Sciatic nerve (tissue), 2 donors: ENCODE results near the gene SPOCK1. TPM values are rescaled to one million over a fixed set of nuclear protein-coding genes. Genes with fewer than 3 reads are reported as not detected.

Source experiments
- ATAC-seq: fragments of 200-7000 bp; cut with Tn5 transposase; one replicate; pipeline ENCODE4 v1.9.1; 2020; ENCODE audit warnings: mild to moderate bottlenecking, moderate library complexity
- DNase-seq: peaks from one replicate; pipeline ENCODE4 v3.0.0-alpha.2; 2020; ENCODE audit warnings: low spot score
- intact Hi-C: fragments of 100-400 bp; cut with DNase I; formaldehyde crosslinking; loops from one replicate; pipeline ENCODE4 v1.14.2; 2022
- total RNA-seq: library from RNA; stranded (reverse); fragmentation: NEBNext Ultra II Directional; extraction: Animal tissue kit (Norgen Biotek cat#: 25700); gene quantifications from one replicate; pipeline ENCODE4 v1.2.1, GENCODE V29; 2021
- donor health status: DM: no; HTN: no; CAD: no.
- donor health status: DM: no; HTN: no; CAD: no.

Gene SPOCK1
- total RNA-seq, 1 donor from 2014 or later = 52.4 TPM

DNA sequence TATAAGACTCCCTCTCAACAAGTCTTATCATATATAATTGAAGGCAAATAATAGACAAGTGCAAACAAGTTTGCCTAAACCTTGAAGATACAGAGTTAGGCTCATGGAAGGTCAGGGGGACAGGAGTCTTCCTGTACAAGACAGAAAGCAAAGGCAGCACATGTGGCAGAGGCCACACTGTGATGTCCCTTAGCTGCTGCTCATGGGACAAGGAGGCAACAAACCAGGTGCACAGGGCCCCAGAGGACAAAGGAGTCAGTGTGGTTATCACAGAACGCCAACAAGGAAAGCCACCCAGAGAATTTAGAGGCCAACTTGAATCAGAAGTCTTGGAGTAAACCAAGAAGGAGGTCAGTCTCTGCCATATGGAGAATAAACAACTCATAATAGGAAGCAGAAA lies 444.8 kb downstream of the SPOCK1 start:
- DNase-seq (no peak), ATAC-seq (no peak)
- intact Hi-C loops = no loop called here

DNA sequence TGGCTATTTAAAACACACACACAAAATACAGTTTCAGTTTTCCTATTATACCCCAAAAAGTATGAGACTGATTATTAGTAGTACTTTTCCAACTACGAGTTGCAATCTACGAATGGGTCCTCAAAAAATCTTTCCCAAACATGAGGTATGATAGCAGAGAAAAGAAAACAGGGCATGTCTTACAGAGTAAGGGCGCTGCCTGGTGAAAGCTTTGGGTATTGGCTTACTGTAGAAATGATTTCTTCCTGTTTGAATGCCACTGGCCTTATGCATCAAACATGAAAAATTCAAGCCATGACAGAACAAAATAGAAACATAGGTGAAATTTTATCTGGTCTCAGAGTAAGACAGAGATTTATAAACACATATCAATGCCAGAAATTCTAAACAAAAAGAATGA lies 448.0 kb downstream of the SPOCK1 start:
- intact Hi-C loops = no loop called here
- ATAC-seq = no peak
- no peak for DNase-seq

DNA sequence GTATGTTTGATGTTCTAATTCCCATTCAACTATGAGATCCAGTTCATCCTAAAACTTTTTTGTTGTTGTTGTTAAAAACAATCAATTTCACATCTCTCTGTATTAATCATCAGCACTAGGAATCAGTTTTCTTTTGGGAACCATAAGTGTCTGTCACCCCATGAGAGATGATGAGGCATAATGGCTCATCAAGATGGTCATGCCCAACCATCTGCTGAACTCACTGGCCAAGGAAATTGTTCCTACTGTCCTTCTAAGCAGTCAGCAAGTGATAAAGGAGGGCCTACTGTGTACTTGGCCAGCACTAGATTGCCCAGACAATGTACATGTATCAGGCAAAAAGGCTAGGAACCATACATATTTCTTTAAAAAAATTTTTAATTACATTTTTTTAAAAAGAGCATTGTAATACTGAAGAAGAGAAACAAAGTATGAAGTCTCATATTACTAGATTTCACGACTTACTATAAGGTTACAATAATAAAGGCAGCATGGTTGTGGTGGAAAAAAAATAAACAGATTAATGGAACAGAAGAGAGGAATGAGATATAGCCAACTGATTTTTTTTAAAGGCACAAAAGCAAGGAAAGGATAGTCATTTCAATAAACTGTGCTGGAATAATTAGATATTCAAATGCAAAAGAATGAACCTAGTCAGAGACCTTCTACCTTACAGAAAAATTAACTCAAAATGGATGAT lies 458.3 kb downstream of the SPOCK1 start:
- no peak for DNase-seq
- intact Hi-C loops = no loop called here
- ATAC-seq = no peak

DNA sequence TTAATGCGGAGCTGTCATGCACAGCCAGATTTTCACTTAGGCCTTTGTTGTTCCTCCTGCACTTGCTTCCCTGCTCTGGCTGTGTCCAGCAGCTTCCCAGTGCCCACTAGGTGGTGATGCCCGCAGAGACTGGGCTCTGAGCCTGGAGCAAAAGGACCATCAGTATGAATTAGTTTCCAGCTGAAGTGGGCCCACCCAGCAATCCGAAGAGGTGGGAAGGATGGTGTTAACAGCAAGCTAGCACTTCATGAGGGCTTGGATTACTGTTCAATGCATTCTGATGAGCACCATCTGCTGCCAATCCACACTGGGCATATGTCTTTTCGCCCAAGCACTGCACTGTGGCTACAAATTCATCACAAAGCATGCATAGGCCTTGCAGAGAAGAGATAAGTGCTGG lies 459.1 kb downstream of the SPOCK1 start:
- intact Hi-C loops = no loop called here
- ATAC-seq = no peak
- no peak for DNase-seq

DNA sequence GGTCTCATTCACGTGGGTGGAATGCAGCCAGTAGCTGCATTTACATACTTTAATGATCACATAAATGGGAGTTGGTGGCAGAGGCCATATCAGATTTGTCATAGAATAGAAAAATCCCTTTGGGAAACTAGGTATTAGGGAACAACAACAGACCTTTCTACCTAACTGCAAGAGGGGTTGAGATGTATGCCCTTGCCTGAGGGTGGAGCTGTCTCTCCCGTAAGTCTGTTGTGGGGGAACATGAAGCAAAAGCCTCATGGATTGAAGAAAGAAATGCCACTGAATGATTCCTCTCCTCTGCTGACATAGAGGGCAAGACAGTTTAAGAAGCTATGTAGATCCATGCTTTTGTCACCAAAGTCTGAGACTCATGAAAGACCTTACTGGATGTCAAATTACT lies 461.3 kb downstream of the SPOCK1 start:
- intact Hi-C loops = no loop called here
- DNase-seq (no peak), ATAC-seq (no peak)

DNA sequence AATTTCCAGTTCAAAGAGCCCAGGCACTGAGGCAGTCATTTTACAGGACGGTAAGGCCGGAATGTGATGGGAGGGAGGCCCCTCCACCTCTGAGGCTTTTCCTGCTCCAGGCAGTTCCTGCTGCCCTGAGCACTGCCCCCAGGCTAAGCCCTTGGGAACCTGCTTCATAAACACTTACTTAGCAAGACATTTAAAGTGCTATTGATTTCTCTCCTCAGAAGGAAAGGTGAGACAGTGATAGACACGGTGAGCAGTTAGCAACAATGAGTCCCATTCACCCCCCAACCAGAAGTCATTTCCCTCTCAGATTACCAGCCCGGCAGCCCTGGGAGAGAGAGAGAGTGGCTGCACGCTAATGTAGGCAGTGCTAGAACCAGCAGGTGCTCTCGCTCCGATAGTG lies 462.5 kb downstream of the SPOCK1 start:
- intact Hi-C loops = no loop called here
- ATAC-seq (no peak), DNase-seq (no peak)

DNA sequence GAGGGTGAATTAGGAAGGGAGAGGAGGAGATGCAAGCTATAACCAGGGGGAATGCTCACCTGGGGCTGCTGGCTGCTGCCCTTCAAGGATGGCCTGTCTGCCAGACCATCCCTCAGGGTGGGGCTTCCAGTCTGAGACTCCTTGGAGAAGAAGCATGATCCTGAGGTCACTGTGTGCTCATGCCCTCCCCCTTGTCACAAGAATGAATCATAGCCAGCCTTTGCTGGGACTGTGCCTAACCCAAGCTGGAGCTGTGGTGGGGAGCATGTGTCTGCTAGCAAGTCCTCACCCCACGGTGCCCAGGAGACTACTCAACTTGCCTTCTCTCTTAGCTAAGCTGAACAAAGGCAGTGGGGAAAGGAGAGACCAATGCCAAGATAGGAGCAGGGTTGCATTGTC lies 463.6 kb downstream of the SPOCK1 start:
- intact Hi-C loops = no loop called here
- ATAC-seq = no peak
- no peak for DNase-seq

DNA sequence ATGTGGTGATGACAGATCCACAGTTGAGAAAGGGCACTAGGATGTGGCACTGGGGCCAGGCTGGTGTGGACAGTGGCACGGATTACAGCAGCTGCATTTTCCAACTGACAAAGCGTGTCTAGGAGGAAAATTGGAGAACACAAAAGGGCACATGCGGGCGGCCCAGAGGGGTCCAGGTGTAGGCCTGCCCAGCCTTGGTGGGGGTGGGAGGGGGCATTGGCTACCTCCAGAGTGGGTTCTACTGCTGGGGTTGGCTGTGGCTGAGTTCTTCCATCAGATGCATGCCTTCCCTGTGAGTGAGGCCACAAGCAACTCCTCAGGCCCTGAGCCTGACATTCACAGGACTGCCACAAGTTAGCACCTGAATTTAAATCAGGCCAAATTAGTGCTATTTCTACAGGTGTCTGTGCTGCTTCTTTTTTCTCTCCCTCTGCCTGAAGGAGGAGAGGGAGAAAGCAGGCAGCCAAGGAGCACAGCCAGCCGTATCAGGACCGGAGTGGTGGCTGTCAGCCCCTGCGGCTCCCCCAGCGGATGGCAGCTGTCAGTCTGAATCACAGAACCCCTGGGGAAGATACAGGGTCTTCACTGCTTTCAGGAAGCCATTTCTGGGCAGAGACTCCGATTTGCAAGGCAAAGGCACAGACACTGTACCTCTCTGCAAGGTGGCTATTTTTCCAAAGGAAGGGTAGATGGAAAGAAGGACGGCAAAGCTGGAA lies 464.2 kb downstream of the SPOCK1 start:
- DNase-seq (no peak), ATAC-seq (no peak)
- intact Hi-C loops = no loop called here

DNA sequence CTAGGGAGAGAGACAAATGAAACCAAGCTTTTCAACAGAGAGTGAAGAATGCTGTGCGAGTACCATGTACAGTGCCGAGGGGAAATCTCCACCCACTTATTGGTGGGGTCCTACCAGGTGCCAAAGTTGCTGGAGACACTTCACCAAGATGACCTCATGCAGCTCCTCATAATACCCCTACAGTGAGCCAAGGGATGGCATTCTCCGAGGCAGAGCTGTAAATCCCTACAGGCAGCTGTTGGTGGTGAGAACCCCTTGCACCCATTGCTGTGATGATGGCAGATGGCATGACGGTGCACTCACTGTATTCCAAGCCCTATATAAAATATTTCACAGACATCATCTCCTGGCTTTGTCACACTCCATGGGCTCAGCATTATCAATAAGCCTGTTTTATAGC lies 464.9 kb downstream of the SPOCK1 start:
- ATAC-seq (no peak), DNase-seq (no peak)
- intact Hi-C loops = no loop called here

DNA sequence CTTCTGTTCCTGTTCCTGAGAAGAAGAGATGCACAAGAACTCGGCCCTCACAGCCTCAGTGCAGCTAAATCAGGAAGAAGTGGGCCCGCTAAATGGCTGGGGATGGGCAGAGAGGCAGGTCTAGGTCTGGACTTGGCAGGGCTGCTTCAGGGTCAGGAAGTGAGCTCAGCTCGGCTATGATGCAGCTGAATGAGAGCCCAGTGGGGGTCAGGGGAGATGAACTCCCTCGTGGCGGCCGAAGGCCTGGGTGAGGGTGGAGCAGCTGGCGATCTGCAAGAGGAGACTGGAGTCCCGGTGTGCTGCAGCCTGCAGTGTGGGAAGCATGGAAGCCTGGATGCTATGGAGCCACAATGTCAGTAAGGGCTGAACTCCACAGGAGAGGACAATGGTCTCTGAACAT lies 466.2 kb downstream of the SPOCK1 start:
- intact Hi-C loops = no loop called here
- DNase-seq (no peak), ATAC-seq (peak; percentile 22)

DNA sequence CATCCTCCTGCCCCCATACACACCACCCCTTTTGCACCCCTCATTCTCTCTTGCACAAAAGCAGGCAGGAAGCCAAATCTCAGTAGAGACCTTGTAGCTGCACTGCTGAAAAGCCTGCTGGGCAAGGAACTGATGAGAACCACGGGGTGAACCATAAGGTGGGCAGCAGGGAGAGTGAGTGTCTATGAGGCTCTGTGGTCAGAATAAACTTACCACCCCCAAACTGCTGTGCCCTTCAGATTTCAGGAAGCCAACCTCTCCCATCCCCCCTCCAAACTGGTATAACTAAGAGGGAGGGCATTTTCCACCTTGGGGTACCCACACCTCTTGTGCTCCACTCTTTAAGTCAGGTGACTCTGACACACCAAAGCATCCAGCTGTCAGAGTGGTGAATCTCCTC lies 471.4 kb downstream of the SPOCK1 start:
- intact Hi-C loops = no loop called here
- DNase-seq = no peak
- ATAC-seq = no peak

DNA sequence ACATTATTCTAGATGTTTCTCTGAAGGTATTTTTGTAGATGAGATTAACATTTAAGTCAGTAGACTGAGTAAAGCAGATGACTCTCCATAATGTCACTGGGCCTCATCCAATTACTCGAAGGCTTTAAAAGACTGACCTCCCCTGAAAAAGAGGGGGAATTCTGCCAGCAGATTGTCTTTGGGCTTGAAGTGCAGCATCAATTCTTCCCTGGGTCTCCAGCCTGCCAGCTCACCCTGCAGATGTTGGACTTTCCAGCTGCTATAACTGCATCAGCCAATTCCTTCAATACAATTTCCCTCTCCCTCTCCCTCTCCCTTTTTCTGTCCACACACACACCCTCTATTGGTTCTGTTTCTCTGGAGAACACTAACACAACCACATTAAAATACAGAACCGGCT lies 472.8 kb downstream of the SPOCK1 start:
- ATAC-seq (no peak), DNase-seq (no peak)
- intact Hi-C loops = no loop called here

DNA sequence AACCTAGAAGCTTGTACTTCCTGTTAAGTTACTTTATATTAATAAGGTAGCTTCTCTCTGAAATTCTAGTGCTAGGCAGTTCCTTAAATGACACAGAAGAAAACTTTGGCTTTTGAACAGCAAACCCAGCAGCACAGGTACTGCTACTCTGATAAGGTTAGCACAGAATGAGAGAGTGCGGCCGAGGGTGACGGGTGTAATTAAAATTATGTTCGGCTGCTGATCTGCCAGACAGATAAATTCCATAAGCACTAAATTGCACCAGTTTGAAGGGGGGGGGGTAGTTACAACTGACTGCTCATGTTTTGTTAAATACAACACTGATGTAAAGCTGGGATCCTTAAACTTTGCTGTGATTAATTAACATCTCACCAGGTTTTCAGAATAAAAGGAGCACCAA lies 475.1 kb downstream of the SPOCK1 start:
- DNase-seq (no peak), ATAC-seq (no peak)
- intact Hi-C loops = no loop called here

DNA sequence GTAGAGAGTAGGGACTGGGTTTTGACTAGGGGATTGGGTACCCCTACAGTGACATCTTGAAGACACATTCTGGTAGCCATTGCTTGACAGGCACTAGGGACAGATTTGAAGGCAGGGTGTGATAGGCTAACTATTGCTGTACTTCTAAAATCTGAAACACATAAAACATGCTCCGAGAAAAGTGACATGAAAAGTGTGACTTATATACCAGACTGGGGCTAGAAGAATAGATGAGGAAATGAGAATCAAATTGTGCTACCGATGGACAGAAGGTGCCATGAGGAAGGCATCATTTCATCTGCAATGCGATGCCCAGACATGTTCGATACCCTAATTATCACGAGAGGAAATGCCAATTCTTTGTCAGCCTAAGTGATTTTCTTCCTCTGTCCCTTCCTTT lies 475.8 kb downstream of the SPOCK1 start:
- DNase-seq = no peak
- intact Hi-C loops = no loop called here

DNA sequence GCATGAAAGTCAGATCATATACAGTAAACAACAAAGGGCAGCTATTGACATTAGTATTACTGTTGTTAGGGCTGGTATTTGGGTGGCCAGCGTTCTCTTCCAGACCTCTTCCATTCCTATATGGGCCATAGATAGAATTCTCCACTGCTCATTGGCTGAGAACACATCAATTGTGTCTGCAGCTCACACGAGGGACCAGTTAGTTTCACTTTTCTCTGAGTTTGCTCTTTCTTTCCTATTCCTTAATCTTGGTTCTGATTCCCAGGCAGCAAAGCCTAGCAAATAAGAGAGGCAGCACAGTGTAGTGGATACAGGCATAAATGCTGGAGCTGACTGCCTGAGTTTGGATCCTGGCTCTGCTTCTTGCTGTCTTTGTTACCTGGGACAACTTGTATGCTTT lies 476.4 kb downstream of the SPOCK1 start:
- DNase-seq = no peak
- no peak for ATAC-seq
- intact Hi-C loops = no loop called here

More for the DNA sequence above, 475.8 kb downstream of the SPOCK1 start:
- ATAC-seq = no peak

DNA sequence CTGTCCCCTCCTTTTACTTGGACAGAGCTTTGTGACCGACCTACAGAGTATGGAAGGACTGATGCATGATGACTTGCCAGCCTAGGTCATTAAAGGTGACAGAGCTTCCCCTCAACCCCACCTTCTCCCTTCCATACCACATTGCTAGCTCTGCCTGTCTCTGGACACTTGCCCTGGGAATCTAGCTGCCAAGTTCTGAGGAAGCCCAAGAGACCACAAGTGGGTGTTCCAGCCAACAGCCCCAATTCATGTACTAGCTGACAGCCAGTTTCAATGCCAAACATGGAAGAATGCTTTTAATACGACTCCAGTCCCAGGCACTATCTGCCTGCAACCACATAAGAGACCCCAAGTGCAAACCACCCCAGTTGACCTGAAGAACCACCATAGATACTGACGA lies 477.1 kb downstream of the SPOCK1 start:
- no peak for DNase-seq
- intact Hi-C loops = no loop called here
- ATAC-seq = no peak

DNA sequence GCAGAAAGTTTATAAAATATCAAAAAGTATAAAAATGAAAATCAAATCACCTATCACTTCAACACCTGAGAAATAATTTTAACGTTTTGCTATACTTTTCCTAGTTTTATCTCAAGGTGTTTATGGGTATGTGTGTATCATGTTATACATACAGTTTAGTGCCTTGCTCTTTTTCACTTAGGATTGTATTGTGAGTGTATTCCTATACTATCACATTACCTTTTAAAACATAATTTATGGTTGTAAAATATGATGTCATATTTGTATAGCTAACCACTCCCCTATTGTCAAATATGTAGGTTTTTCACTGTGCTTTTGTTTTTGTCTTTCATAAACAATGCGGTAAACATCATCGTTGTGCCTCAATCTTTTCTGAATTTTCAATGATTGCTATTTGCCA lies 479.9 kb downstream of the SPOCK1 start:
- DNase-seq (no peak), ATAC-seq (no peak)
- intact Hi-C loops = no loop called here

DNA sequence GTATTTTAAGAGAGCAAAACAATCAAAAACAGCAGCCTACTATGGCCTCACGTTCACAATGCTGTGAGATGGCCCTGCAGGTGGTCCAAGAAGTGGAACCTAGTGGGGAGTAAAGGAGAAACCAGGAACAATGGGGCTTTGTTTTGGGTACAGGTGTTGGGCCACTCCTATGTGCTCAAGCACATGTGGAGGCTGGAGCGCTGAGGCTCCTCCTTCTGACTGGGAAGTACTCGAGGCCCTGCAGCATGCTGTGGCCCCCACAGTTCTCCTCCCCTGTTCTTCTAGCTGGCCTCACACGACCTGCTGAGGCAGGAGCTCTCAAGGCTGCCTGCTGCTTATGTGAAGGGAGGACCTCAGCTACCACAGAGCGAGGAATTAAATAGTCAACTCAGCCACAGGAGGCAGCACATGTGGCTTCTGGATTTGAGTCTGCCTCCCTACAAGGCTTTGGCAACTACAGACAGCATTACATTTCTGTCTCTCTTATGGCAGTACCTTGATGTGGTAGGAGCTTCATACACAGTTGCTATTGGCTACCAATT lies 482.3 kb downstream of the SPOCK1 start:
- no peak for ATAC-seq
- intact Hi-C loops = no loop called here
- DNase-seq = no peak

DNA sequence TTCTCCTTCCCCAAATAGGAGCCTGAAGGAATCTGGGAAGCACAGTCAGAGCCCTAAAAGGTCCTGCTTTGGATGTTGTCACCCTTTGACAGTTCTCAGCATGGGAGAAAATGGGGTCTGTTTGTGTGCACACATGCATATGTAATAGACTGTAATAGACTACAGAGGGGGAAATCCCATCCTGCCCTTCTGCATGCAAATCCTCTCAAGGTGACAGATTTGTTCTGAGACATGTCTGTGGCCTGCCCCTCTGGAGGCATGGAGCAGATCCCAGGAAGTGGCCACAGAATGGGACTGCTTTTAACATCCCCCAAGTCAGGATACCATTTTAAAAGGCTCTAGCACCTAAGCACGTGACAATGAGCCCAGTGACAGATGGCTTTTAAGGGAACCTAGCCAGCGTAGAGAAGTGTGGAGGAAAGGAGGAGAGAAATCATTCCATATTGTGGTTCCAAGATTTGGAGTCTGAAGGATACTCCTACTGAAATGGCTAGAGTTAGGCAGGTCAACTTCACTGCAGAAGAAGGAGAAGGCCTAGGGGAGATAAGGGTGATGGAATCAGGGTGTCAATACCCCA lies 483.5 kb downstream of the SPOCK1 start:
- intact Hi-C loops = no loop called here
- ATAC-seq = no peak
- no peak for DNase-seq

DNA sequence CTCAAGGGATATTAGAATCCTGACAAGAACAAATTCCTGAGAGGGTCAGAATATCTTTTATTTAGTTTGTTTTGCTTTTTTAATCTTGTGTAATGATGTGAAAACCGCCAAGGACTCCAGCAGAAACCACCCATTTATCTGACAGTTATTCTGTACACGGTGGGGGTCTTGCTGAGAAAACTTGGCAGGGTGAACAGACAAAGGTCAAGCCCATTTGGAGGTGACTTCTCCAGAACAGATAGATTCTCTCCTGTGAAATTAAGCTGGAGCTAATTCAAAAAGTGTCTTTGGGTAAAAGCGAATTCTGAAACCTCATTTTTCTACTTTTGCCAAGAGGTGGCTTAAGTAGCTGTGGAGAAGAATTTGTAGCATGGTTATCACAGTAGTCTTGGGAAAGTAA lies 484.4 kb downstream of the SPOCK1 start:
- DNase-seq (no peak), ATAC-seq (no peak)
- intact Hi-C loops = no loop called here
